Psoas muscle (tissue), 8 donors: ENCODE results near the gene PTPRG. TPM values are rescaled to one million over a fixed set of nuclear protein-coding genes. Genes with fewer than 3 reads are reported as not detected.
A peak's percentile ranks its signal among the peaks of the same experiment; 100 is the strongest.

Experiments
- ATAC-seq, 4 donors: fragments of 200-7000 bp; cut with Tn5 transposase; one replicate each; pipeline ENCODE4 v1.9.1; 2020; ENCODE audit warnings: moderate library complexity in 3 of 4, mild to moderate bottlenecking in 2 of 4
- DNase-seq, 2 donors: peaks; one replicate each; pipeline ENCODE4 v3.0.0-alpha.2; 2020
- H3K27ac ChIP-seq: fragments of 200-600 bp; one replicate; pipeline ENCODE4 v1.8.0; 2022
- H3K27me3 ChIP-seq, 3 donors: fragments of 200-600 bp in 1 of 3; one replicate each; pipeline versions ENCODE4 v1.6.1 to v1.8.0; 2013 to 2022; ENCODE audit warnings: low read length in 2 of 3, mild to moderate bottlenecking in 2 of 3, moderate library complexity in 1 of 3; ENCODE audit not compliant: insufficient read depth in 3 of 3
- H3K36me3 ChIP-seq, 2 donors: fragments of 200-600 bp in 1 of 2; one replicate each; pipeline versions ENCODE4 v1.6.1 to v1.8.0; 2013 to 2022; ENCODE audit warnings: low read depth in 1 of 2, mild to moderate bottlenecking in 1 of 2, moderate library complexity in 1 of 2; ENCODE audit not compliant: insufficient read depth in 1 of 2
- H3K4me1 ChIP-seq: fragments of 200-600 bp; one replicate; pipeline ENCODE4 v1.8.0; 2022
- H3K4me3 ChIP-seq: fragments of 200-600 bp; one replicate; pipeline ENCODE4 v1.8.0; 2022; ENCODE audit warnings: mild to moderate bottlenecking
- H3K9me3 ChIP-seq: fragments of 200-600 bp; one replicate; pipeline ENCODE4 v1.8.0; 2022
- WGBS, 3 donors: extraction: QIAGEN DNeasy Blood & Tissue Kit; methylation state at CpG; one replicate each; pipeline versions ENCODE4 v1.1.6 to v1.1.7; 2013; 5-methylcytosine and 5-hydroxymethylcytosine counted together
- intact Hi-C, 2 donors: fragments of 100-400 bp; cut with DNase I; formaldehyde crosslinking; loops; one replicate each; pipeline versions ENCODE4 v1.11.0 to v1.14.2; 2022
- polyA plus RNA-seq, 3 donors: library from polyadenylated mRNA; stranded (reverse); fragments of 200-250 nt; gene quantifications; one replicate each; pipeline ENCODE4 v1.2.3, GENCODE V29; 2013
- total RNA-seq, 4 donors: library from RNA; stranded (reverse); fragmentation: NEBNext Ultra II Directional in 2 of 4; extraction: Animal tissue kit (Norgen Biotek cat#: 25700) in 2 of 4; gene quantifications; one replicate each; pipeline versions ENCODE4 v1.2.1 to v1.2.4, GENCODE V29; 2021 to 2023
- TF ChIP-seq, protein P1 (sequence below): fragments of 200-600 bp; IDR thresholded peaks from one replicate; pipeline ENCODE4 v1.8.0; 2022; ENCODE audit warnings: antibody characterized with exemption
- donor health status: healthy with polysubstance abuse.
- donor health status: DM: no; HTN: no; CAD: no; lungs with moderate emphysema.
- donor health status: Bipolar disorder and iron deficiency.
- donor health status: healthy.
- donor health status: DM: yes; HTN: yes; CAD: no.
- donor health status: DM: no; HTN: no; CAD: no.
- donor health status: DM: no; HTN: no; CAD: no.
- donor health status: DM: yes; HTN: yes; CAD: no.

The PTPRG gene
- total and polyA plus RNA-seq, 7 donors = 4.5 to 29.5 (median 12.6) TPM

- no peak overlapping the region for H3K4me3 ChIP-seq
- no peaks in the 10 kb centered on the region for H3K27me3 ChIP-seq
- peaks cover 4% of the 10 kb centered on the region for H3K9me3 ChIP-seq
- H3K4me1 ChIP-seq = peaks cover 21% of the 10 kb centered on the region
- ATAC-seq = no peak
- no peak for DNase-seq
- intact Hi-C loops = no loop called here
- H3K27ac ChIP-seq = no peak overlapping the region
- WGBS, 3 donors = 82 to 91% (median 87%) methylated on average over 2 of the region's 2 CpGs
- no peaks in the 10 kb centered on the region for H3K36me3 ChIP-seq
- TF ChIP-seq, protein P1, sequence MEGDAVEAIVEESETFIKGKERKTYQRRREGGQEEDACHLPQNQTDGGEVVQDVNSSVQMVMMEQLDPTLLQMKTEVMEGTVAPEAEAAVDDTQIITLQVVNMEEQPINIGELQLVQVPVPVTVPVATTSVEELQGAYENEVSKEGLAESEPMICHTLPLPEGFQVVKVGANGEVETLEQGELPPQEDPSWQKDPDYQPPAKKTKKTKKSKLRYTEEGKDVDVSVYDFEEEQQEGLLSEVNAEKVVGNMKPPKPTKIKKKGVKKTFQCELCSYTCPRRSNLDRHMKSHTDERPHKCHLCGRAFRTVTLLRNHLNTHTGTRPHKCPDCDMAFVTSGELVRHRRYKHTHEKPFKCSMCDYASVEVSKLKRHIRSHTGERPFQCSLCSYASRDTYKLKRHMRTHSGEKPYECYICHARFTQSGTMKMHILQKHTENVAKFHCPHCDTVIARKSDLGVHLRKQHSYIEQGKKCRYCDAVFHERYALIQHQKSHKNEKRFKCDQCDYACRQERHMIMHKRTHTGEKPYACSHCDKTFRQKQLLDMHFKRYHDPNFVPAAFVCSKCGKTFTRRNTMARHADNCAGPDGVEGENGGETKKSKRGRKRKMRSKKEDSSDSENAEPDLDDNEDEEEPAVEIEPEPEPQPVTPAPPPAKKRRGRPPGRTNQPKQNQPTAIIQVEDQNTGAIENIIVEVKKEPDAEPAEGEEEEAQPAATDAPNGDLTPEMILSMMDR = no peak
These were observed 231.7 kb downstream of the PTPRG start for GRCh38 chr3:61793056-61793455.

- no peaks in the 10 kb centered on the region for H3K27me3 ChIP-seq
- no peaks in the 10 kb centered on the region for H3K36me3 ChIP-seq
- intact Hi-C loops = no loop called here
- DNase-seq = no peak
- no peak for ATAC-seq
- H3K27ac ChIP-seq = no peak overlapping the region
- no peak overlapping the region for H3K4me3 ChIP-seq
- peaks cover 3% of the 10 kb centered on the region for H3K9me3 ChIP-seq
- TF ChIP-seq, protein P1 = no peak
- H3K4me1 ChIP-seq = peaks cover 21% of the 10 kb centered on the region
These were observed 232.2 kb downstream of the PTPRG start for GRCh38 chr3:61793521-61793920.

- Histone ChIP-seq H3K36me3 (no peaks in the 10 kb centered on the region), H3K27me3 (no peaks in the 10 kb centered on the region), H3K9me3 (no peaks in the 10 kb centered on the region), H3K4me1 (peaks cover 21% of the 10 kb centered on the region), H3K27ac (no peak overlapping the region), H3K4me3 (no peak overlapping the region)
- TF ChIP-seq, protein P1 = no peak
- ATAC-seq = no peak
- DNase-seq = no peak
- WGBS, 3 donors = 88 to 92% (median 91%) methylated on average over 3 of the region's 3 CpGs
- intact Hi-C loops = no loop called here
These were observed 233.0 kb downstream of the PTPRG start for GRCh38 chr3:61794341-61794740.

DNA sequence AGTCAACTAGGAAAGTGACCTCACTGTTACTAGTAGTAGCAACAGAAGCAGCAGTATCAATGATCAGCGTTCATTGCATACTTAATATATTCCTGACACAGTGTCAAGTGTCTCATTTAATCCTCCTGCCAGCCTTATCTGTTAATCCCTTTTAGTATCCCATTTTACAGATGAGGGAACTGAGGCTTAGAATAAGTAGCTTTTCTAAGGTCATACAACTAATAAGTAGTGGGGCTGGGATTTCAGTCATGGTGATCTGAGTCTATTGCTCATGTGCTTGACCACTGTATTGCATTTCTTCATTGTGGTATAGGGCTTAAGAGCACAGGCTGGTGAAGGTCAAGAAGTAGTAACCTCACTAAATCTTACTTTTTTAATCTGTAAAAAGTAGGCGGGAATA is 233.6 kb downstream of the PTPRG start:
- Histone ChIP-seq H3K36me3 (no peaks in the 10 kb centered on the region), H3K9me3 (no peaks in the 10 kb centered on the region), H3K4me1 (peaks cover 23% of the 10 kb centered on the region), H3K27me3 (no peaks in the 10 kb centered on the region), H3K4me3 (no peak overlapping the region), H3K27ac (no peak overlapping the region)
- ATAC-seq (no peak), DNase-seq (no peak)
- intact Hi-C loops = no loop called here
- 35 to 68% (median 67%) methylated on average over 2 of the region's 2 CpGs for WGBS, 3 donors
- TF ChIP-seq, protein P1 = no peak

- TF ChIP-seq, protein P1 = no peak
- ATAC-seq (peak in 1 of 4 donors; percentile 62), DNase-seq (no peak)
- intact Hi-C loops = no loop called here
- Histone ChIP-seq H3K4me1 (peaks cover 30% of the 10 kb centered on the region), H3K27ac (no peak overlapping the region), H3K9me3 (no peaks in the 10 kb centered on the region), H3K27me3 (no peaks in the 10 kb centered on the region), H3K4me3 (no peak overlapping the region), H3K36me3 (no peaks in the 10 kb centered on the region)
- WGBS, 3 donors = 66 to 75% (median 73%) methylated on average over 6 of the region's 6 CpGs
These were observed 234.8 kb downstream of the PTPRG start for GRCh38 chr3:61796088-61796680.
